Liver (tissue), 3 donors: ENCODE data around the gene MAB21L4.

Experiments used
- GABPA ChIP-seq, 2 donors: IDR thresholded peaks in 1 of 2; conservative IDR thresholded peaks in 1 of 2; 2 replicates each; pipeline ENCODE4 v1.6.1; 2016; ENCODE audit warnings: antibody characterized with exemption in 2 of 2, mild to moderate bottlenecking in 1 of 2, moderate library complexity in 1 of 2
- JUND ChIP-seq, 2 donors: IDR thresholded peaks; 2 replicates each; pipeline ENCODE4 v1.6.1; 2016; ENCODE audit warnings: antibody characterized with exemption in 2 of 2
- RXRA ChIP-seq, 2 donors: IDR thresholded peaks; 2 replicates each; pipeline ENCODE4 v1.6.1; 2017 to 2018; ENCODE audit warnings: antibody characterized with exemption in 2 of 2, mild to moderate bottlenecking in 1 of 2
- YY1 ChIP-seq: IDR thresholded peaks from 2 replicates; pipeline ENCODE4 v1.6.1; 2016; ENCODE audit warnings: antibody characterized with exemption, mild to moderate bottlenecking
- TF ChIP-seq, protein P1 (sequence below): fragments of 150-350 bp; IDR thresholded peaks from 2 replicates; pipeline ENCODE4 v1.5.1; 2017; ENCODE audit warnings: improper control_type of control experiment, low read depth, low read length; ENCODE audit not compliant: missing input control
- TF ChIP-seq, protein P2 (sequence below): IDR thresholded peaks from 2 replicates; pipeline ENCODE4 v1.6.1; 2016; ENCODE audit warnings: antibody characterized with exemption, mild to moderate bottlenecking
- TF ChIP-seq, protein P3 (sequence below): IDR thresholded peaks from 2 replicates; pipeline ENCODE4 v1.6.1; 2016; ENCODE audit warnings: antibody characterized with exemption
- TF ChIP-seq, protein P4 (sequence below): IDR thresholded peaks from 2 replicates; pipeline ENCODE4 v1.6.1; 2016; ENCODE audit warnings: antibody characterized with exemption
- donor health status: healthy.
- donor health status: healthy.

DNA sequence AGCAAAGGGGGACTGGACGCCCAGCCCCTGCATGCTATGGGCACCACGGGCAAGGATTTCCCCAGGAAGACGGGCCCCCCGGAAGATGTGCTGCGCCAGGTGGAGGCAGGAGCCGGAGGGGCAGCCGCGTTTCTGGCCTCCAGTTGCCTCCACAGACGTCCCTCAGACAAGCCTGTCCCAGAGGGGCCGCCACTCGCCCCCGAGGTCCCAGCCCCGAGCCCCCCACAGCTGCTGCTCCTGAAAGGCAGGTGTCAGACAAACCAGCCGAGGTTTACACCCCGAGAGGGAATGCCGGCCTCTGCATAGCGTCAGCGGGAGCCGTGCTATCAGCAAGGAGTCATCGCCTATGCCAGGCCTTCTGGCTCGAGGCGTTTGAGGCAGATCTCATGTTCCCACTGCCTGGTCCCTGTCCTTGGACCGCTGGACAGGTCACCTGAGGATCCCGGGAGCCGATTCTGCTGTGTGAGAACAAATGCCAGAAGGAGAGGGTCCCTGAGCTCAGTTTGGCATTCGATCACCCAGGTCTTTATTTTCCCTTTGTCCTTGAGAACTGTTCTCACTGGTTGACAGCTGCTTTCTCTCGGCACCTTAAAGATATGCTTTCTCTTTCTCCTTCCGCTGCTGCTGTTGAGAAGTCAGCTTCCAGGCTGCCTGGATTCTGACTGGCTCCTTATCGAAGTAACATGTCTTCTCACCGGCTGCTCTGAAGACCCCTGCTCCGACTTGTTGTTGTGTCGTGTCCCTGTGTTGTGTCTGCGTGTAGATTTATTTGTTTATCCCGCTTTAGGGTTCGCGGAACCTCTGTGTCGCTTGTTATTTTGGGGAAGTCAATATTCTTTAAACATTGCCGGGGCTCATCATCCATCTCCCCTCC is 30.8 kb upstream of the MAB21L4 start:
- TF ChIP-seq, protein P1, sequence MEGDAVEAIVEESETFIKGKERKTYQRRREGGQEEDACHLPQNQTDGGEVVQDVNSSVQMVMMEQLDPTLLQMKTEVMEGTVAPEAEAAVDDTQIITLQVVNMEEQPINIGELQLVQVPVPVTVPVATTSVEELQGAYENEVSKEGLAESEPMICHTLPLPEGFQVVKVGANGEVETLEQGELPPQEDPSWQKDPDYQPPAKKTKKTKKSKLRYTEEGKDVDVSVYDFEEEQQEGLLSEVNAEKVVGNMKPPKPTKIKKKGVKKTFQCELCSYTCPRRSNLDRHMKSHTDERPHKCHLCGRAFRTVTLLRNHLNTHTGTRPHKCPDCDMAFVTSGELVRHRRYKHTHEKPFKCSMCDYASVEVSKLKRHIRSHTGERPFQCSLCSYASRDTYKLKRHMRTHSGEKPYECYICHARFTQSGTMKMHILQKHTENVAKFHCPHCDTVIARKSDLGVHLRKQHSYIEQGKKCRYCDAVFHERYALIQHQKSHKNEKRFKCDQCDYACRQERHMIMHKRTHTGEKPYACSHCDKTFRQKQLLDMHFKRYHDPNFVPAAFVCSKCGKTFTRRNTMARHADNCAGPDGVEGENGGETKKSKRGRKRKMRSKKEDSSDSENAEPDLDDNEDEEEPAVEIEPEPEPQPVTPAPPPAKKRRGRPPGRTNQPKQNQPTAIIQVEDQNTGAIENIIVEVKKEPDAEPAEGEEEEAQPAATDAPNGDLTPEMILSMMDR = no peak
- TF ChIP-seq GABPA (IDR thresholded peaks at IDR 0.05 in 1 of 2, conservative IDR thresholded peaks at IDR 0.05 in 1 of 2) (no peak), YY1 (no peak), JUND (IDR thresholded peaks at IDR 0.05) (no peak), RXRA (IDR thresholded peaks at IDR 0.05) (no peak)
- TF ChIP-seq, protein P2, sequence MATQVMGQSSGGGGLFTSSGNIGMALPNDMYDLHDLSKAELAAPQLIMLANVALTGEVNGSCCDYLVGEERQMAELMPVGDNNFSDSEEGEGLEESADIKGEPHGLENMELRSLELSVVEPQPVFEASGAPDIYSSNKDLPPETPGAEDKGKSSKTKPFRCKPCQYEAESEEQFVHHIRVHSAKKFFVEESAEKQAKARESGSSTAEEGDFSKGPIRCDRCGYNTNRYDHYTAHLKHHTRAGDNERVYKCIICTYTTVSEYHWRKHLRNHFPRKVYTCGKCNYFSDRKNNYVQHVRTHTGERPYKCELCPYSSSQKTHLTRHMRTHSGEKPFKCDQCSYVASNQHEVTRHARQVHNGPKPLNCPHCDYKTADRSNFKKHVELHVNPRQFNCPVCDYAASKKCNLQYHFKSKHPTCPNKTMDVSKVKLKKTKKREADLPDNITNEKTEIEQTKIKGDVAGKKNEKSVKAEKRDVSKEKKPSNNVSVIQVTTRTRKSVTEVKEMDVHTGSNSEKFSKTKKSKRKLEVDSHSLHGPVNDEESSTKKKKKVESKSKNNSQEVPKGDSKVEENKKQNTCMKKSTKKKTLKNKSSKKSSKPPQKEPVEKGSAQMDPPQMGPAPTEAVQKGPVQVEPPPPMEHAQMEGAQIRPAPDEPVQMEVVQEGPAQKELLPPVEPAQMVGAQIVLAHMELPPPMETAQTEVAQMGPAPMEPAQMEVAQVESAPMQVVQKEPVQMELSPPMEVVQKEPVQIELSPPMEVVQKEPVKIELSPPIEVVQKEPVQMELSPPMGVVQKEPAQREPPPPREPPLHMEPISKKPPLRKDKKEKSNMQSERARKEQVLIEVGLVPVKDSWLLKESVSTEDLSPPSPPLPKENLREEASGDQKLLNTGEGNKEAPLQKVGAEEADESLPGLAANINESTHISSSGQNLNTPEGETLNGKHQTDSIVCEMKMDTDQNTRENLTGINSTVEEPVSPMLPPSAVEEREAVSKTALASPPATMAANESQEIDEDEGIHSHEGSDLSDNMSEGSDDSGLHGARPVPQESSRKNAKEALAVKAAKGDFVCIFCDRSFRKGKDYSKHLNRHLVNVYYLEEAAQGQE = no peak
- TF ChIP-seq, protein P3, sequence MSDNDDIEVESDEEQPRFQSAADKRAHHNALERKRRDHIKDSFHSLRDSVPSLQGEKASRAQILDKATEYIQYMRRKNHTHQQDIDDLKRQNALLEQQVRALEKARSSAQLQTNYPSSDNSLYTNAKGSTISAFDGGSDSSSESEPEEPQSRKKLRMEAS = no peak
- TF ChIP-seq, protein P4, sequence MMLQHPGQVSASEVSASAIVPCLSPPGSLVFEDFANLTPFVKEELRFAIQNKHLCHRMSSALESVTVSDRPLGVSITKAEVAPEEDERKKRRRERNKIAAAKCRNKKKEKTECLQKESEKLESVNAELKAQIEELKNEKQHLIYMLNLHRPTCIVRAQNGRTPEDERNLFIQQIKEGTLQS = no peak
